HG03039 (cell line): ENCODE measurements around the gene GM2A.
A peak's percentile ranks its signal among the peaks of the same experiment; 100 is the strongest.

ENCODE experiments used
- ATAC-seq: cut with Tn5 transposase; IDR thresholded peaks from one replicate; pipeline ENCODE4 v1.9.1; 2021; ENCODE audit warnings: mild to moderate bottlenecking, moderate library complexity; ENCODE audit not compliant: unreplicated experiment

Gene GM2A

DNA sequence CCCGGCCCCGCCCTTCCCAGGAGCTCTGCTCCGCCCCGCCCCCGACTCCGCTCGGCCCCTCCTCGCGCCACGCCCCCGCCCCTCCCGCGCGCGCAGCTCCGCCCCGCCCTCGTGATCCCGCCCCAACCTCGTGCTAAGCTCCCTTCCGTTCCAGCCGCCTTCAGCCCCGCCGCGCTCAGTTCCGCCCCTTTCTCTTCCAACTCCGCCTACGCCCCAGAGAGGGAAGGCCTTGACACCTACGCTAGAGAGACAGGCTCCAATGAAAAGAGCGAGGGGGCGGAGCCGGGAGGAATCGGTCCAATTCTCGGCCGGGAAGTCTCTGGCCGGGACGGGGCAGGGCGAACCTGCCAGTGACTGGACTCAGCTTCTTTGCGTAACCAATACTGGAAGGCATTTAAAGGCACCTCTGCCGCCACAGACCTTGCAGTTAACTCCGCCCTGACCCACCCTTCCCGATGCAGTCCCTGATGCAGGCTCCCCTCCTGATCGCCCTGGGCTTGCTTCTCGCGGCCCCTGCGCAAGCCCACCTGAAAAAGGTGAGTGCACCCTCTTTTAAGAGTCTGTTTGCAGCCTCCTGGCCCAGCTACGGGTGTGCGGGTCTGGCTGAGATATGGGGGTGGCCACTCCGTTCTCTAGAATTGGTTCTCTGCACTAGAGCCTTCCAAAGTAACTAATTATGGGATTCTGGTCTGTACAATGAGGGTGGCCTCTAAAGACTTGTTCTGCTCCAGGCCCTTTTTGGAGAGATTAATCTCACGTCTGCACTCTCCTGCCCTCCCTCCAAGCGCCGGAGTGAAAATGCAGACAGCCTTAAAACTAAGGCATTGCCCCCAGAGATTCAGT, at the start of gene GM2A:
Gene GM2A (plus strand): TSS at position 424 of the 843 bp plus-strand sequence. CDS start 32 bp downstream, at position 456.
- peak; percentile 80 for ATAC-seq

DNA sequence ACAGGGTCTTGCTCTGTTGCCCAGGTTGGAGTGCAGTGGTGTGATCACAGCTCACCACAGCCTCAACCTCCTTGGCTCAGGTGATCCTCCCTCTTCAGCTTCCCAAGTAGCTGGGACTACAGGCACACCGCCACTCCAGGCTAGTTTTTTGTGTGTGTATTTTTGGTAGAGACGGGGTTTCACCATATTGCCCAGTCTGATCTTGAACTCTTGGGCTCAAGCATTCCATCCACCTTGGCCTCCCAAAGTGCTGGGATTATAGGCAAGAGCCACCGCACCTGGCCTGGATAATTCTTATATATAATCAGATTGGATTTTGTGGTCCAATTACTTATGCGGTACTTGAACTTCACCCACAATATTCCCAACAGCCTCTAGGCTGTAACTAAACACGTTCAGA, 48.9 kb upstream of the GM2A start:
- no peak for ATAC-seq

DNA sequence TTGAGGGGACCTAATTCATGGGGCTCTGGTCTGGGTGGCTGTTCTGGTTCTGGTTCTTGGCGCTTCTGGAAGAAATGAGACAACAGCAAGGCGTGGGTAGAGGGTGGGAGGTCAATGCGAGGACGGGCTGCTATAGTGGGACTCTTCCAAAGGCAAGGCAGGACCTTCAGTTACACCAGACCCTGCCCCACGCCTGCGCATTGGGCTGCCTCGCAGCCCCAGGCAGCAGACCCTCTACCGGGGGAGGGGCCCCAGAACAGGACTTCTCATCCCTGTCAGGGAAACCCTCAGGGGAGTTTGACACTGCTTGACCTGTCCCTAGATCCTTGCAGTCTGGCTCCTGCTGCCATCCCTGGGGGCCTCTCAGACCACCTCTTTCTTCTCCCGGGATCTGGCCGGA, 47.6 kb upstream of the GM2A start:
- no peak for ATAC-seq

GRCh38 chr5:151208481-151208914, 44.5 kb upstream of the GM2A start:
- no peak for ATAC-seq

- ATAC-seq, result no peak
Observed at GRCh38 chr5:151212406-151212798, 40.6 kb upstream of the GM2A start.

- peak; percentile 79 for ATAC-seq
Observed at GRCh38 chr5:151213803-151214613, 39.0 kb upstream of the GM2A start.

DNA sequence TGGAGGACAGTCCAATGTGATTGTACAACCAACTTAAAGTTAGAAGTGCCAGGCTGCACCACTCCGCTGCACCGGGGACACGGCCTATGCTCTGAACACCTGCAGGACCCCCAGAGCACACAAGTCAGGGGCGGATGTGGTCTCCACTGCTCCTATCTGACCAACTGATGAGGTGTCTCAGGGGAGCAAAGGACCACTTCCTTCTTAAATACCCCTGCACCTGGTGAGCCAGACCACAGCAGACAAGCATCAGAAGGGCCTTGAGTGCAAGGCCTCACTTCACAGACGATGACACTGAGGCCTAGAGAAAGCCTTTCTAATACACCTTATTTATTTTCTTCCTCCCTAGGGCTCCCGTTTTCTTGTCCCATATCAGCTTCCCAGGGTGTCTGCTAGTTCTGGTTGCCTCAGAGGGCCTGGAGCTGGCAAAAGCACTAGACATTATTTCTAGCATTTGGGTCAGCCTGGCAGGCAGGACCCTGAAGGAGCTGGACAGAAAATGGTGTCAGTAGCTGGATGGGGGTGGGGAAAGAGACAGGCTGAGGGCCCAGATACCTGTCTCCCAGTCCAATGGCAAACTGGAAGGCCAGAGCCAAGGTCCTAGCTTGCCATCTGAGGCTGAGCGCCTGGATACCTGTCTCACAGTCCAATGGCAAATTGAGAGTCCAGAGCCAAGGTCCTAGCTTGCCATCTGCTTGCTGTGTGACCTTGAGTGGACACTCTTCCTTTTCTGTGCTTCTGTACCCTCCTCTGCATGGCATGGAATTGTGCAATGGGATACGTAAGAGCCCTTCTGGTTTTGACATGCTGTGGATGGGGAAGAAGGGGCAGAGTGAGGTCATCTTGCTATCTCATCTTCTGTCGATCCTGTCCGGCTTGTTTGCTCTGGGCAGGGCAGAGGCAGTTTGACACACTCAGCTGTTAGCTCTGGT, 38.1 kb upstream of the GM2A start:
- ATAC-seq, result peak; percentile 38

GRCh38 chr5:151215546-151215880, 37.5 kb upstream of the GM2A start:
- no peak for ATAC-seq

GRCh38 chr5:151216781-151217180, 36.2 kb upstream of the GM2A start:
- no peak for ATAC-seq

DNA sequence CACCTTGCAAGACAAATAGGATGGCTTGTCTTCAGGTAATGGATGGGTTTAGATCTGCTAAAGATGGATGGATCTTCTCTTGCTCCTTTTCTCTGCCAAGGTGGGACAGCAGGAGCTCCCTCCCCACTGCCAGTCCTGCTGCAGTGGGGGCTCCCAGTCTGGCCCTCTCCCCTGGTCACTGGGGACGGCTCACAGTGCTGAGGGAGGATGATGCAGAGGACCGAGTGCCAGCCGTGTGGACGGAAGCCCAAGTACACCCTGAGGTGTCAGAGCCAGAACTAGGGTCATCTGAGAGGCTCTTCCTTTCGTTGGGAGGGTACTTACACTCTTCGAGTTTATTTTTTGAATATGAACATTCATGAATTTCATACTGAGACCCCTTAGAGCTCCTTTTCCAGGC, 34.8 kb upstream of the GM2A start:
- no peak for ATAC-seq

GRCh38 chr5:151219138-151219537, 33.8 kb upstream of the GM2A start:
- no peak for ATAC-seq

- no peak for ATAC-seq
Observed at GRCh38 chr5:151219789-151220188, 33.2 kb upstream of the GM2A start.

DNA sequence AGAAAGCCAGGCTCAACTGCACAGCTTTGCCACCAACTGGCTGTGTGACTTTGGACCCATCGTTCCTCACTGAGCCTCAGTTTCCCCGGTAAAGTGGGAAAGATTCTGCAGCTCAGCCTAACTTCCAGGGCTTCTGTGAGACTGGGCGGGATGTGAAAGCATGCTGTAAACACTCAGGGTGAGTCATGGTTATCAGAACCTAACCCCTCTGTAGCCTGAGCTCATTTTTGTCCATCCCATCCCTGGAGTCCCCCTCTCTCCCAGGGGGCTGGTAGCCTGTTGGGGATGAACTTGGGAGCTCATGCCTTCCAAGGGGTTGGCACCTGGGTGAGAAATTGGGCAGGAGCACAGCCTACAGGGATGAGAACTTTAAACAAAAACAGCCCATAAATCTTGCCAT, 31.4 kb upstream of the GM2A start:
- ATAC-seq, result no peak

- ATAC-seq, result no peak
Observed at GRCh38 chr5:151222054-151222789, 30.8 kb upstream of the GM2A start.

- ATAC-seq, result peak; percentile 45
Observed at GRCh38 chr5:151222790-151223446, 30.1 kb upstream of the GM2A start.

GRCh38 chr5:151223447-151224264, 29.3 kb upstream of the GM2A start, which contains the start of gene CCDC69:
TSS of gene CCDC69 (minus strand) at chr5:151224092. CDS start at chr5:151223970, 122 bp downstream.
- ATAC-seq, result peak; percentile 65

DNA sequence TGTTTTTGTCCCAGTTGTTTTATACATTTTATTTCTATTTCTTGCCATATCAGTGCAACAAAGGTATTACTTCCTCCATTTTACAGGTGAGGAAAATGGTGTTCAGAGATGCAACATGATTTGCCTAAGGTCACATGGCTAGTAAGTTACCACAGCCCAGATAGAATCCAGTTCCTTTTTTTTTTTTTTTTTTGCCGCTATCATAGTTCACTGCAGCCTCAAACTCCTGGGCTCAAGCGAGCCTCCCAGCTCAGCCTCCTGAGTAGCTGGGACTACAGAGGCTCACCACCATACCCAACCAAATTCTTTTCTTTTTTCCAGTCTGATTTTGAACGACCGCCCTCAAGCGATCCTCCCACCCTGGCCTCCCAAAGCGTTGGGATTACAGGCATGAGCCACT, 28.6 kb upstream of the GM2A start:
- no peak for ATAC-seq

- ATAC-seq, result no peak
Observed at GRCh38 chr5:151225071-151225470, 27.9 kb upstream of the GM2A start.

GRCh38 chr5:151225475-151225874, 27.5 kb upstream of the GM2A start:
- ATAC-seq, result no peak
